IPS-18a (cell line): ENCODE results near the gene KCNAB2.

Source experiments
- H3K27ac ChIP-seq: one replicate; pipeline ENCODE4 v1.5.1; 2013; ENCODE audit warnings: low read length
- H3K27me3 ChIP-seq: one replicate; pipeline ENCODE4 v1.6.1; 2013; ENCODE audit warnings: mild to moderate bottlenecking, low read length; ENCODE audit not compliant: control insufficient read depth, insufficient read depth
- H3K36me3 ChIP-seq: one replicate; pipeline ENCODE4 v1.6.1; 2013; ENCODE audit warnings: low read depth, low read length; ENCODE audit not compliant: control insufficient read depth
- H3K4me1 ChIP-seq: one replicate; pipeline ENCODE4 v1.6.1; 2013; ENCODE audit warnings: low read depth, low read length; ENCODE audit not compliant: control insufficient read depth
- H3K4me3 ChIP-seq: one replicate; pipeline ENCODE4 v1.5.1; 2013; ENCODE audit warnings: low read length
- H3K9ac ChIP-seq: one replicate; pipeline ENCODE4 v1.6.1; 2013; ENCODE audit warnings: mild to moderate bottlenecking, low read length, moderate library complexity
- H3K9me3 ChIP-seq: one replicate; pipeline ENCODE4 v1.6.1; 2013; ENCODE audit warnings: low read depth, low read length; ENCODE audit not compliant: control insufficient read depth

Gene KCNAB2

DNA sequence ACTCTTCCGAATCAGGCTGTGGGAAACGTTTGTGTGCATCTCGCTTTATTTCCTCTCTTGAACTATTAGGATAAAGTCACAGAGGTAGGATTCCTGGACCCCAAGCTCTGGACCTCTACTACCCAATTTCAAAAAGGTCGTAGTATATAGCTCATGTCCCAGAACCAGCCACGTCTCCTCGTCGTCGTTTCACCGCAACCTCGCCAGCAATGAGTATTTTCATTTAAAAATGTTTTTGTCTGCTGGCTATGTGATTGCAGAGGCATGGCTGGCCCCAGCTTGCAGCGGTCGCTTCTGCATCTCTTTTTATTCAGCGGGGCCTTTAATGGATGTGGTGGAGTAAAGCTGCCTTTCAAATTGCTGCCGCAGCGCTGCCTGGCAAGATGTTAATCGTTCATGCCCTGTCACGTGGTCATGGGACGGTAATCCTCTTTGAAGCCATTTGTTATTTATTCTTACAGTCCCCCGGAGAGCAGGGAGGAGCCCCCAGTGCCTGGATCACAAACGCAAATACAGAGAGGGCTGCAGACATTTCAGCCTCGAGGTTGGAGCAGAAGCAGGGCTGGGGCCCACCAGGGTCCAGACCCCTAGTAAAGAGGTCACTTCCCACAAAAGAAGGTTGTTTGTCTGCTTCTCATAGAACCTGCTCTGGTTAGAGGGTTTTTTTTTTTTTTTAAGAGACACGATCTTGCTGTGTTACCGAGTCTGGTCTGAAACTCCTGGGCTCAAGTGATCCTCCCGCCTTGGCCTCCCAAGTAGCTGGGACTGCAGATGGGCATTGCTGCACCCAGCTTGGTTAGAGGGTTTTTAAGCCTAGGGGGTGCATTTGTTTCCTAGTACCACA lies 41.9 kb upstream of the KCNAB2 start:
- peaks cover 19% of the 10 kb centered on the region for H3K27me3 ChIP-seq
- H3K9ac ChIP-seq = no peak overlapping the region
- no peaks in the 10 kb centered on the region for H3K36me3 ChIP-seq
- peaks cover 15% of the 10 kb centered on the region for H3K4me1 ChIP-seq
- no peaks in the 10 kb centered on the region for H3K9me3 ChIP-seq
- no peak overlapping the region for H3K27ac ChIP-seq
- no peak overlapping the region for H3K4me3 ChIP-seq

DNA sequence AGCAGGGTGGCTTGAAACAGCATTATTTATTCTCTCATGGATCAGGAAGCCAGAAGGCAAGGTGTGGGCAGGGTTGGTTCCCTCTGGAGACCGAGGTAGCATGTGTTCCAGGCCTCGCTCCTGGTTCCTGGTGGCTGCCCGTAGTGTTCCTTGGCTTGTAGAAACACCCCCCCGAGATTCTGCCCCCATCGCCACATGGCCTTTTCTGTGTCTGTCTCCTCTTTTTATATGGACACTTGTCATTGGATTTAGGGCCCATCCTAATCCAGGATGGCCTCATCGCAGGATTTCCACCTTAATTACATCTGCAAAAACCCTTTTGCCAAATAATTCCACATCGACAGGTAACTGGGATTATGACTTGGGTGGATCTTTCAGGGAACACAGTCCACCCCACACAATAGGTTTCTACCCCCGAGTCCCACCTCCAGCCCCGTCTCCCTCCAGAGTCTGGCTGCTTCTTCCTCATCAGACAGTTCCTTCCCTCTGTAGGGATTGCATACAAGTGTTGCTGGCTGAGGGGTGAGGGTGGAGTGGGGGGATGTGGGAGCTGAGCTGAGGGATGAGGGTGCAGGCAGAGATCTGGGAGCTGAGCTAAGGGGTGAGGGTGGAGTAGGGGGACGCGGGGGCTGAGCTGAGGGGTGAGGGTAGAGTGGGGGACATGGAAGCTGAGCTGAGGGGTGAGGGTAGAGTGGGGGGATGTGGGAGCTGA lies 41.1 kb upstream of the KCNAB2 start:
- H3K4me1 ChIP-seq = peaks cover 15% of the 10 kb centered on the region
- H3K27me3 ChIP-seq = peaks cover 19% of the 10 kb centered on the region
- no peaks in the 10 kb centered on the region for H3K9me3 ChIP-seq
- no peaks in the 10 kb centered on the region for H3K36me3 ChIP-seq
- no peak overlapping the region for H3K4me3 ChIP-seq
- no peak overlapping the region for H3K9ac ChIP-seq
- no peak overlapping the region for H3K27ac ChIP-seq

- no peak overlapping the region for H3K9ac ChIP-seq
- H3K36me3 ChIP-seq = no peaks in the 10 kb centered on the region
- H3K27ac ChIP-seq = no peak overlapping the region
- no peak overlapping the region for H3K4me3 ChIP-seq
- H3K9me3 ChIP-seq = no peaks in the 10 kb centered on the region
- H3K27me3 ChIP-seq = peaks cover 19% of the 10 kb centered on the region
- H3K4me1 ChIP-seq = peaks cover 15% of the 10 kb centered on the region
Measured at GRCh38 chr1:6005276-6005917, 40.3 kb upstream of the KCNAB2 start.

- H3K4me1 ChIP-seq = peaks cover 15% of the 10 kb centered on the region
- H3K27ac ChIP-seq = no peak overlapping the region
- no peaks in the 10 kb centered on the region for H3K9me3 ChIP-seq
- H3K9ac ChIP-seq = no peak overlapping the region
- no peaks in the 10 kb centered on the region for H3K36me3 ChIP-seq
- H3K27me3 ChIP-seq = peaks cover 19% of the 10 kb centered on the region
- H3K4me3 ChIP-seq = no peak overlapping the region
Measured at GRCh38 chr1:6006882-6007281, 38.8 kb upstream of the KCNAB2 start.

- H3K27me3 ChIP-seq = peaks cover 16% of the 10 kb centered on the region
- no peak overlapping the region for H3K9ac ChIP-seq
- H3K4me1 ChIP-seq = peaks cover 15% of the 10 kb centered on the region
- no peak overlapping the region for H3K27ac ChIP-seq
- H3K9me3 ChIP-seq = no peaks in the 10 kb centered on the region
- no peaks in the 10 kb centered on the region for H3K36me3 ChIP-seq
- no peak overlapping the region for H3K4me3 ChIP-seq
Measured at GRCh38 chr1:6007318-6008083, 38.2 kb upstream of the KCNAB2 start.

- H3K36me3 ChIP-seq = no peaks in the 10 kb centered on the region
- H3K9me3 ChIP-seq = no peaks in the 10 kb centered on the region
- H3K4me1 ChIP-seq = peaks cover 14% of the 10 kb centered on the region
- no peak overlapping the region for H3K4me3 ChIP-seq
- no peak overlapping the region for H3K27ac ChIP-seq
- peaks cover 11% of the 10 kb centered on the region for H3K27me3 ChIP-seq
- no peak overlapping the region for H3K9ac ChIP-seq
Measured at GRCh38 chr1:6008084-6008415, 37.6 kb upstream of the KCNAB2 start.

GRCh38 chr1:6008696-6009095 lies 37.0 kb upstream of the KCNAB2 start:
- no peak overlapping the region for H3K27ac ChIP-seq
- H3K9ac ChIP-seq = no peak overlapping the region
- H3K4me1 ChIP-seq = peaks cover 7% of the 10 kb centered on the region
- no peaks in the 10 kb centered on the region for H3K9me3 ChIP-seq
- no peak overlapping the region for H3K4me3 ChIP-seq
- no peaks in the 10 kb centered on the region for H3K36me3 ChIP-seq
- peaks cover 5% of the 10 kb centered on the region for H3K27me3 ChIP-seq

DNA sequence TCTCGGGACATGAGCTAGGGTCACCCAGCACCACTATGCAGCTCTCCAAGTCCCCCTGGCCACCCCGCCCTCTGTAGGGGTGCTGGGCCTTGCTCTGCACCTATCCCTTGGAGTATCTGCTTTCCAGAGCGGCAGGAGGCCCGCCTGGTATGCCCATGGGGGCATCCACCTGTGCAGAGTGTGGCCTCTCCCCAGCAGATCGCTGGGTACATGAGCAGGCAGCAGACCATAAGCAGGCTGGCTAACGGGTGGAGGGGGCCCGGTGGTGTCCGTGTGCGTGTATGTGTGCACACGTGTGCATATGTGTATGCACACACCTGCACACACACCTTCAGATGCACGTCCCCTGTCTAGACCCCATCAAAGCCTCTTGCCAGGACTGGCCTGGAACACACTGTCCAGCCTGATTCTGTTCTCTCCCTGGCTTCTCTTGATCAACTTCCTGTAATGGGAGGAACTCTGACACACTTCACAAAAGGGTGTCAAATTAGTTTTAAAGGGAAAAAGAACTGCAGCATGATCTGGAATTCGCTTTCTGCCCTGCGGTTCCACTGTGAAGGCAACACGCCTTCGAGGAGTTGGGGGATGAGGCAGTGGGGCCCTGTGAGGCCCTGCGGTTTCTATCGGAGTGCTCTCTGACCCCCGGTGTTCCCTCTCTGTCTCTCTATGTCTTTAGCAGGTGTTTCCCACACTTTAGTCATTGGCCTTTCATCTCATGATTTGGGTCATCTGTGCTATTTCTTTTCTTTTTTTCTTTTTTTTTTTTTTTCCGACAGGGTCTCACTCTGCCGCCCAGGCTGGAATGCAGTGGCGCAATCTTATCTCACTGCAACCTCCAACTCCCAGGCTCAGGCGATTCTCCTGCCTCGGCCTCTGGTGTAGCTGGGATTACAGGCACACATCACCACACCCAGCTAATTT lies 36.3 kb upstream of the KCNAB2 start:
- Histone ChIP-seq H3K27ac (no peak overlapping the region), H3K36me3 (no peaks in the 10 kb centered on the region), H3K4me3 (no peak overlapping the region), H3K9ac (no peak overlapping the region), H3K4me1 (peaks cover under 1% of the 10 kb centered on the region), H3K9me3 (no peaks in the 10 kb centered on the region), H3K27me3 (no peaks in the 10 kb centered on the region)

GRCh38 chr1:6010554-6010953 lies 35.1 kb upstream of the KCNAB2 start:
- H3K27me3 ChIP-seq = no peaks in the 10 kb centered on the region
- H3K9me3 ChIP-seq = no peaks in the 10 kb centered on the region
- no peak overlapping the region for H3K27ac ChIP-seq
- no peaks in the 10 kb centered on the region for H3K4me1 ChIP-seq
- H3K4me3 ChIP-seq = no peak overlapping the region
- H3K36me3 ChIP-seq = no peaks in the 10 kb centered on the region
- H3K9ac ChIP-seq = no peak overlapping the region

DNA sequence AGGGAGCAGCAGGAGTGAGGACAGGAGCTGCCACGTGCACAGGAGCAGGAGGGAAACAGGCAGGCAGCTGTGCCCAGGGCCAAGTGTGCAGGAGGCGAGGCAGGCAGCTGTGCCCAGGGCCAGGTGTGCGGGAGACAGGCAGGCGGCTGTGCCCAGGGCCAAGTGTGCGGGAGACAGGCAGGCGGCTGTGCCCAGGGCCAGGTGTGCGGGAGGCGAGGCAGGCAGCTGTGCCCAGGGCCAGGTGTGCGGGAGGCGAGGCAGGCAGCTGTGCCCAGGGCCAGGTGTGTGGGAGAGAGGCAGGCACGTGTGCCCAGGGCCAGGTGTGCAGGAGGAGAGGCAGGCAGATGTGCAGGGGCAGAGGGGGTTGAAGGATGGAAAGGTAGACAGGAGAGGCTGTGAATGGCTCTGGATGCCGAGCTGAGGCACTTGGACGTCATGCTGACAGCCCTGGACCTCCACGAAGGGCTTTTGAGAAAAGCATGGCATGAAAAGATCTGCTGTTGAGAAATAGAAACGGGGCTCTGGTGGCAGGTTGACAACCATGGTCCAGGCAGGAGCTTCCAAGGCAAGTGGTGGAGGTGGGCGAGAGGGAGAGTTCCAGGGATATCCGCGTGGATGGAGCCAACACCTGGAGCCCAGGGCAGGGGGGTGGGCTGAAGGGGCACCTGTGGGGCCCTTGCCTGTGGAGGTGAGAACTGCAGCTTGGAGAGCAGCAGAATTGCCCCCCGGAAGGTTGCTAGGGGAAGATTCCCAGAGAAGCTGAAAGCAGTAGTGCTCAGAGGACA lies 34.3 kb upstream of the KCNAB2 start:
- no peaks in the 10 kb centered on the region for H3K4me1 ChIP-seq
- no peaks in the 10 kb centered on the region for H3K27me3 ChIP-seq
- H3K9ac ChIP-seq = no peak overlapping the region
- no peak overlapping the region for H3K27ac ChIP-seq
- H3K9me3 ChIP-seq = no peaks in the 10 kb centered on the region
- no peaks in the 10 kb centered on the region for H3K36me3 ChIP-seq
- no peak overlapping the region for H3K4me3 ChIP-seq
